ENCODE results near the gene ACVRL1. TPM values are rescaled to one million over a fixed set of nuclear protein-coding genes. Genes with fewer than 3 reads are reported as not detected.
A peak's percentile ranks its signal among the peaks of the same experiment; 100 is the strongest.

Gene ACVRL1
- total RNA-seq, 1 experiment from 2014 or later: not detected

- Histone ChIP-seq H3K56ac (ENCODE audit: insufficient read length, low read depth, low read length) (no peak overlapping the region), H3K18ac (ENCODE audit: insufficient read length, low read depth, low read length) (no peak overlapping the region), H3K79me1 (ENCODE audit: insufficient read depth, low read depth, low read length, poor library complexity, severe bottlenecking) (no peaks in the 10 kb centered on the region), H3K4me2 (ENCODE audit: insufficient read depth, insufficient read length, low read length) (no peak overlapping the region), H4K8ac (replicated peaks; ENCODE audit: insufficient read length, low read depth, low read length) (no peak overlapping the region), H3K23ac (ENCODE audit: insufficient read length, low read depth, low read length) (no peak overlapping the region), H3K9ac (ENCODE audit: extremely low read depth, insufficient read length, low read length) (no peak overlapping the region), H3K14ac (ENCODE audit: insufficient read depth, low read length) (no peak overlapping the region), H3K9me3 (ENCODE audit: control insufficient read depth, low read depth, low read length) (no peaks in the 10 kb centered on the region), H2BK5ac (ENCODE audit: insufficient read length, low read length) (no peak overlapping the region), H4K91ac (ENCODE audit: insufficient read length, low read depth, low read length) (no peak overlapping the region), H4K20me1 (ENCODE audit: control insufficient read depth, insufficient read depth, insufficient read length) (no peaks in the 10 kb centered on the region), H2BK12ac (ENCODE audit: insufficient read length, low read depth, low read length) (no peak overlapping the region), H3K4ac (ENCODE audit: low read depth, low read length) (no peak overlapping the region), H3K27ac (ENCODE audit: insufficient read length, low read depth, low read length) (no peak overlapping the region), H2AFZ (ENCODE audit: low read length) (no peak overlapping the region), H3T11ph (ENCODE audit: low read length) (no peak overlapping the region), H2BK20ac (ENCODE audit: low read depth, low read length, poor library complexity, severe bottlenecking) (no peak overlapping the region), H2BK15ac (ENCODE audit: low read depth, low read length) (no peak overlapping the region), H3K23me2 (ENCODE audit: insufficient read length, low read depth, low read length, poor library complexity, severe bottlenecking) (no peaks in the 10 kb centered on the region), H2AK5ac (ENCODE audit: insufficient read length, low read length) (no peak overlapping the region), H4K5ac (ENCODE audit: insufficient read length, low read depth, low read length) (no peak overlapping the region), H2BK120ac (ENCODE audit: low read depth, low read length, poor library complexity, severe bottlenecking) (no peak overlapping the region), H3K4me1 (ENCODE audit: insufficient read depth, low read length) (peaks cover 7% of the 10 kb centered on the region; the same call in 1 of the 2 replicates), H3K27me3 (ENCODE audit: insufficient read depth, low read length) (no peaks in the 10 kb centered on the region), H3K79me2 (ENCODE audit: insufficient read depth, low read length) (no peaks in the 10 kb centered on the region)
- Mint-ChIP-seq H3K4me3 (no peak overlapping the region), H3K36me3 (ENCODE audit: insufficient read depth in 1 of 3, low read depth in 3 of 3) (peaks cover 8 to 16% (median 9%) of the 10 kb centered on the region in 3 experiments), H3K27ac (0 out of 7 replicates have a peak overlapping the region, but pooled peaks of 1 of the 3 experiments have one; percentile 3), H3K9me3 (peaks cover 5 to 6% of the 10 kb centered on the region in 2 experiments; a peak in 3 of 5 replicates), H3K27me3 (ENCODE audit: low read depth) (no peaks in the 10 kb centered on the region), H3K4me1 (peaks cover 30 to 47% of the 10 kb centered on the region in 2 experiments)
- no CpG with 5 or more reads among the region's 2 CpGs for WGBS (ENCODE audit: extremely low coverage, insufficient read length, low lambda C conversion rate)
- no peak for DNase-seq
- no peak for TF ChIP-seq CTCF (conservative IDR thresholded peaks at IDR 0.05)
Measured at GRCh38 chr12:51969643-51970042, 62.3 kb downstream of the ACVRL1 start.
